ENCODE results near the gene ACADS.

The ACADS gene

GRCh38 chr12:120725659-120726509 is at the start of gene ACADS:
Gene ACADS (plus strand): TSS chr12:120725826. CDS start chr12:120725886, 60 bp downstream.
- peak; percentile 94 for DNase-seq

- no peak for DNase-seq
These were observed 47.7 kb upstream of the ACADS start for GRCh38 chr12:120677765-120678473.

GRCh38 chr12:120678572-120678971 is 47.1 kb upstream of the ACADS start:
- no peak for DNase-seq

GRCh38 chr12:120680165-120680738 is 45.4 kb upstream of the ACADS start:
- no peak for DNase-seq

GRCh38 chr12:120684523-120684932 is 41.1 kb upstream of the ACADS start:
- no peak for DNase-seq

- no peak for DNase-seq
These were observed 40.1 kb upstream of the ACADS start for GRCh38 chr12:120685522-120685921.

GRCh38 chr12:120686151-120686689 is 39.4 kb upstream of the ACADS start:
- DNase-seq = peak; percentile 100

GRCh38 chr12:120686690-120687577 is 38.7 kb upstream of the ACADS start, which contains the start of gene MLEC:
Gene MLEC (plus strand): TSS chr12:120687149. CDS start chr12:120687297, 148 bp downstream.
- peak; percentile 99 for DNase-seq

- DNase-seq = peak; percentile 53
These were observed 37.9 kb upstream of the ACADS start for GRCh38 chr12:120687578-120688289.

- DNase-seq = no peak
These were observed 37.0 kb upstream of the ACADS start for GRCh38 chr12:120688527-120689071.

GRCh38 chr12:120689397-120690082 is 36.1 kb upstream of the ACADS start:
- DNase-seq = no peak

- no peak for DNase-seq
These were observed 35.6 kb upstream of the ACADS start for GRCh38 chr12:120690083-120690450.

GRCh38 chr12:120690978-120691377 is 34.6 kb upstream of the ACADS start:
- no peak for DNase-seq

GRCh38 chr12:120692524-120693033 is 33.0 kb upstream of the ACADS start:
- peak; percentile 12 for DNase-seq

GRCh38 chr12:120693848-120694247 is 31.8 kb upstream of the ACADS start:
- DNase-seq = no peak

- no peak for DNase-seq
These were observed 29.0 kb upstream of the ACADS start for GRCh38 chr12:120696626-120697025.

- no peak for DNase-seq
These were observed 28.3 kb upstream of the ACADS start for GRCh38 chr12:120697344-120697743.

GRCh38 chr12:120698665-120699064 is 27.0 kb upstream of the ACADS start:
- no peak for DNase-seq

- DNase-seq = no peak
These were observed 26.1 kb upstream of the ACADS start for GRCh38 chr12:120699553-120699952.

- DNase-seq = no peak
These were observed 24.7 kb upstream of the ACADS start for GRCh38 chr12:120700886-120701285.

All from NCI-H82 (cell line).